Thymus (tissue), 11 donors: ENCODE data around the gene RNASET2. TPM values are rescaled to one million over a fixed set of nuclear protein-coding genes. Genes with fewer than 3 reads are reported as not detected.

Experiments
- DNase-seq, 9 donors: peaks; one replicate each; pipeline ENCODE4 v3.0.0-alpha.2; 2013; ENCODE audit warnings: low spot score in 9 of 9, low read depth in 6 of 9, missing footprints in 1 of 9
- H3K27ac ChIP-seq, 2 donors: one replicate each; pipeline ENCODE4 v1.5.1; 2013; ENCODE audit warnings: control low read depth in 1 of 2, low read depth in 1 of 2, low read length in 1 of 2, mild to moderate bottlenecking in 1 of 2, moderate library complexity in 1 of 2
- H3K27me3 ChIP-seq, 2 donors: one replicate each; pipeline ENCODE4 v1.5.1; 2013; ENCODE audit warnings: low read length in 1 of 2; ENCODE audit not compliant: control insufficient read depth in 2 of 2, insufficient read depth in 1 of 2
- H3K36me3 ChIP-seq, 2 donors: one replicate each; pipeline ENCODE4 v1.5.1; 2013; ENCODE audit warnings: low read length in 1 of 2, mild to moderate bottlenecking in 1 of 2, moderate library complexity in 1 of 2; ENCODE audit not compliant: control insufficient read depth in 2 of 2, insufficient read depth in 2 of 2
- H3K4me1 ChIP-seq, 2 donors: one replicate each; pipeline ENCODE4 v1.5.1; 2013; ENCODE audit warnings: low read length in 2 of 2; ENCODE audit not compliant: control insufficient read depth in 2 of 2, insufficient read depth in 2 of 2
- H3K4me3 ChIP-seq, 2 donors: one replicate each; pipeline ENCODE4 v1.5.1; 2013; ENCODE audit warnings: low read length in 2 of 2, control low read depth in 1 of 2, mild to moderate bottlenecking in 1 of 2
- H3K9me3 ChIP-seq, 2 donors: one replicate each; pipeline ENCODE4 v1.5.1; 2013; ENCODE audit warnings: low read length in 1 of 2, mild to moderate bottlenecking in 1 of 2; ENCODE audit not compliant: control insufficient read depth in 2 of 2, insufficient read depth in 1 of 2
- WGBS: extraction: QIAGEN DNeasy Blood & Tissue Kit; methylation state at CpG from one replicate; pipeline ENCODE4 v1.1.7; 2013; 5-methylcytosine and 5-hydroxymethylcytosine counted together
- polyA plus RNA-seq: library from polyadenylated mRNA; stranded (reverse); fragments of 200-250 nt; gene quantifications from one replicate; pipeline ENCODE4 v1.2.3, GENCODE V29; 2013
- total RNA-seq: library from RNA; stranded (reverse); fragments of 120-200 nt; gene quantifications from one replicate; pipeline ENCODE4 v1.2.4, GENCODE V29; 2013
- donor health status: healthy.

RNASET2 gene
- total and polyA plus RNA-seq, 2 donors: 72.2 to 151 TPM

- H3K27ac ChIP-seq: no peak overlapping the region
- no peaks in the 10 kb centered on the region for H3K9me3 ChIP-seq
- peaks cover 0 to 19% of the 10 kb centered on the region in 2 donors for H3K36me3 ChIP-seq
- 7% methylated on average over 38 of the region's 38 CpGs for WGBS
- H3K4me3 ChIP-seq: peak overlapping the region; percentile 91 to 93
- peaks cover 9 to 15% of the 10 kb centered on the region in 2 donors for H3K4me1 ChIP-seq
- peak in 4 of 9 donors; percentile 18 to 52 (median 23) for DNase-seq
- no peaks in the 10 kb centered on the region for H3K27me3 ChIP-seq
Observed at GRCh38 chr6:166997768-166998255, 41.5 kb upstream of the RNASET2 start.

GRCh38 chr6:166997348-166997747 is 41.0 kb upstream of the RNASET2 start:
- Histone ChIP-seq H3K4me3 (peak overlapping the region in 1 of 2 donors; percentile 91), H3K36me3 (peaks cover 0 to 18% of the 10 kb centered on the region in 2 donors), H3K27me3 (no peaks in the 10 kb centered on the region), H3K4me1 (peaks cover 9 to 15% of the 10 kb centered on the region in 2 donors), H3K9me3 (no peaks in the 10 kb centered on the region), H3K27ac (no peak overlapping the region)
- 91% methylated on average over 3 of the region's 3 CpGs for WGBS
- DNase-seq: peak in 1 of 9 donors; percentile 11

GRCh38 chr6:166996406-166996805 is 40.1 kb upstream of the RNASET2 start:
- H3K9me3 ChIP-seq: no peaks in the 10 kb centered on the region
- 98% methylated on average over 7 of the region's 7 CpGs for WGBS
- H3K27me3 ChIP-seq: no peaks in the 10 kb centered on the region
- no peak overlapping the region for H3K4me3 ChIP-seq
- peaks cover 0 to 15% of the 10 kb centered on the region in 2 donors for H3K36me3 ChIP-seq
- H3K4me1 ChIP-seq: peaks cover 9 to 13% of the 10 kb centered on the region in 2 donors
- H3K27ac ChIP-seq: no peak overlapping the region
- DNase-seq: no peak

GRCh38 chr6:166989427-166990032 is 33.2 kb upstream of the RNASET2 start:
- Histone ChIP-seq H3K9me3 (no peaks in the 10 kb centered on the region), H3K4me3 (no peak overlapping the region), H3K36me3 (peaks cover 0 to 11% of the 10 kb centered on the region in 2 donors), H3K27ac (no peak overlapping the region), H3K27me3 (no peaks in the 10 kb centered on the region), H3K4me1 (peaks cover 0 to 5% of the 10 kb centered on the region in 2 donors)
- DNase-seq: peak in 3 of 9 donors; percentile 53 to 68 (median 65)
- WGBS: 72% methylated on average over 10 of the region's 10 CpGs

GRCh38 chr6:166988674-166989201 is 32.4 kb upstream of the RNASET2 start:
- Histone ChIP-seq H3K4me1 (peaks cover 0 to 5% of the 10 kb centered on the region in 2 donors), H3K27ac (no peak overlapping the region), H3K36me3 (peaks cover 0 to 9% of the 10 kb centered on the region in 2 donors), H3K27me3 (no peaks in the 10 kb centered on the region), H3K9me3 (no peaks in the 10 kb centered on the region), H3K4me3 (no peak overlapping the region)
- WGBS: 93% methylated on average over 3 of the region's 3 CpGs
- no peak for DNase-seq

- H3K9me3 ChIP-seq: no peaks in the 10 kb centered on the region
- H3K27me3 ChIP-seq: no peaks in the 10 kb centered on the region
- no peak overlapping the region for H3K4me3 ChIP-seq
- H3K36me3 ChIP-seq: peaks cover 0 to 11% of the 10 kb centered on the region in 2 donors
- DNase-seq: no peak
- 90% methylated on average over 3 of the region's 3 CpGs for WGBS
- peaks cover 0 to 5% of the 10 kb centered on the region in 2 donors for H3K4me1 ChIP-seq
- no peak overlapping the region for H3K27ac ChIP-seq
Observed at GRCh38 chr6:166987930-166988329, 31.6 kb upstream of the RNASET2 start.

GRCh38 chr6:166987448-166987847 is 31.1 kb upstream of the RNASET2 start:
- Histone ChIP-seq H3K36me3 (peaks cover 0 to 13% of the 10 kb centered on the region in 2 donors), H3K9me3 (no peaks in the 10 kb centered on the region), H3K4me1 (peaks cover 0 to 5% of the 10 kb centered on the region in 2 donors), H3K27me3 (no peaks in the 10 kb centered on the region), H3K4me3 (no peak overlapping the region), H3K27ac (no peak overlapping the region)
- WGBS: 64% methylated on average over 6 of the region's 6 CpGs
- DNase-seq: no peak

GRCh38 chr6:166980738-166981137 is 24.4 kb upstream of the RNASET2 start:
- DNase-seq: no peak
- Histone ChIP-seq H3K4me3 (no peak overlapping the region), H3K9me3 (no peaks in the 10 kb centered on the region), H3K4me1 (no peaks in the 10 kb centered on the region), H3K27me3 (no peaks in the 10 kb centered on the region), H3K36me3 (peaks cover 0 to 17% of the 10 kb centered on the region in 2 donors), H3K27ac (no peak overlapping the region)
- WGBS: 98% methylated on average over 3 of the region's 3 CpGs
